ENCODE data around the gene LTK. TPM values are rescaled to one million over a fixed set of nuclear protein-coding genes. Genes with fewer than 3 reads are reported as not detected.

The LTK gene
- total and polyA plus RNA-seq, 2 of the 8 experiments (the other 6 are each of a cell fraction or from before 2014, with no cell fraction given), result 0.05 to 0.19 TPM

DNA sequence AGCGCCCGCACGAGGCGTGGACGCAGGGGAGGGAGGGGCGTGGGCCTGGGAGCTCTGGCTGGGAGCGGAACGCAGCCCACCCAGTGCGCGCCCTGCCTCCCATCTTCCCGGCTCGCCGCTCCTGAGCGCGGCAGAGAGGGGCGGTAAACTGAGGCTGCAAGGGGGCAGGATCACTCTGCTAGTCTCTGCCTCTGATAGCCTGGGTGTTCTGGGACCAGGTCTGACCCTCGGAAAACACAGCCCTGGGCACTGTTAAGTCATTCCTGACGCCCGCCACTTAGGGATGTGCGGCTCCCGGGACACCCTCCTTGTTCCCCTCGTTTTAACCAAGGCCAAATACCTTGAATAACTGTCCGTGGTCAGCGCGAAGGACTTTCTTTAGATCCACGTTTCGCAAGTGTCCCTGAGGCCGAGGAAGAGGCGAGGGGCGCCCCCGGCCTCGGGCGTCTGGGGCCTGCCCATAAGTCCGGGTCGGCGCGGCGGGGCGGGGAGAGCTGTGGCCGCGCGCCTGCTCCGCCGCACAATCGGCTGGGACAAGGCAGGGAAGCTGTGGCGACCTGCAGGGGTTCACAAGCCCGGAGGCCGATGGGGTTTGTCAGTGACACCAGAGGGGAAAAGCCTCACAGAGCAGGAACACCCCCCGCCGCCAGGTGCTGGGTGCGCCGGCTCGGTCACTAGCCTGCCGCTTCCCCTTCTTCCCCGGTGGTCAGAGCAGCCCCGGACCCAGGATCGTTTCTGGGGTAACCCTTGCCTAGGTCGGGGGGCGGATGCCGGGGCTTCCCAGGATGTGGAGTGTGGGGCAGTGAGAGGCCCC lies 18.5 kb downstream of the LTK start (continued):
- TF ChIP-seq, protein P1, sequence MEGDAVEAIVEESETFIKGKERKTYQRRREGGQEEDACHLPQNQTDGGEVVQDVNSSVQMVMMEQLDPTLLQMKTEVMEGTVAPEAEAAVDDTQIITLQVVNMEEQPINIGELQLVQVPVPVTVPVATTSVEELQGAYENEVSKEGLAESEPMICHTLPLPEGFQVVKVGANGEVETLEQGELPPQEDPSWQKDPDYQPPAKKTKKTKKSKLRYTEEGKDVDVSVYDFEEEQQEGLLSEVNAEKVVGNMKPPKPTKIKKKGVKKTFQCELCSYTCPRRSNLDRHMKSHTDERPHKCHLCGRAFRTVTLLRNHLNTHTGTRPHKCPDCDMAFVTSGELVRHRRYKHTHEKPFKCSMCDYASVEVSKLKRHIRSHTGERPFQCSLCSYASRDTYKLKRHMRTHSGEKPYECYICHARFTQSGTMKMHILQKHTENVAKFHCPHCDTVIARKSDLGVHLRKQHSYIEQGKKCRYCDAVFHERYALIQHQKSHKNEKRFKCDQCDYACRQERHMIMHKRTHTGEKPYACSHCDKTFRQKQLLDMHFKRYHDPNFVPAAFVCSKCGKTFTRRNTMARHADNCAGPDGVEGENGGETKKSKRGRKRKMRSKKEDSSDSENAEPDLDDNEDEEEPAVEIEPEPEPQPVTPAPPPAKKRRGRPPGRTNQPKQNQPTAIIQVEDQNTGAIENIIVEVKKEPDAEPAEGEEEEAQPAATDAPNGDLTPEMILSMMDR (IDR thresholded peaks at IDR 0.05; ENCODE audit: control extremely low read depth in 1 of 3, insufficient read depth in 1 of 3, low read depth in 1 of 3, low read length in 3 of 3), result no peak
- no peak for TF ChIP-seq NANOG (IDR thresholded peaks at IDR 0.05; ENCODE audit: insufficient read depth, low read depth, low read length, poor library complexity, severe bottlenecking)
- TF ChIP-seq BRCA1 (IDR thresholded peaks at IDR 0.05; ENCODE audit: low read depth, low read length), result no peak
- TF ChIP-seq EP300 (IDR thresholded peaks at IDR 0.05; ENCODE audit: borderline replicate concordance in 1 of 2, low read depth in 2 of 2, low read length in 2 of 2), result no peak
- TF ChIP-seq TAF1 (IDR thresholded peaks at IDR 0.05; ENCODE audit: low read depth, low read length), result no peak
- peak; percentile 92 for TF ChIP-seq EZH2 (IDR thresholded peaks at IDR 0.05; ENCODE audit: low read depth, low read length, severe bottlenecking)
- no peak for TF ChIP-seq CEBPB (IDR thresholded peaks at IDR 0.05; ENCODE audit: low read depth, low read length)
- TF ChIP-seq FOSL1 (IDR thresholded peaks at IDR 0.05; ENCODE audit: insufficient read depth, low read depth, low read length), result no peak
- TF ChIP-seq TAF7 (optimal IDR thresholded peaks at IDR 0.05; ENCODE audit: borderline replicate concordance, low read depth, low read length), result no peak
- TF ChIP-seq, protein P2, sequence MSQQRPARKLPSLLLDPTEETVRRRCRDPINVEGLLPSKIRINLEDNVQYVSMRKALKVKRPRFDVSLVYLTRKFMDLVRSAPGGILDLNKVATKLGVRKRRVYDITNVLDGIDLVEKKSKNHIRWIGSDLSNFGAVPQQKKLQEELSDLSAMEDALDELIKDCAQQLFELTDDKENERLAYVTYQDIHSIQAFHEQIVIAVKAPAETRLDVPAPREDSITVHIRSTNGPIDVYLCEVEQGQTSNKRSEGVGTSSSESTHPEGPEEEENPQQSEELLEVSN (IDR thresholded peaks at IDR 0.05), result no peak

Data from H1 (cell line).